ENCODE measurements around the gene COA3. TPM values are rescaled to one million over a fixed set of nuclear protein-coding genes. Genes with fewer than 3 reads are reported as not detected.
"Not testable (repeated sequence)": the region's sequence is repeated elsewhere in the genome, so short reads cannot be mapped to it uniquely, and the experiment has no call there.

Gene COA3
- total RNA-seq, 4 donors from 2014 or later: 32.7 to 59.1 (median 49.5) TPM

- no peak overlapping the region for H3K4me3 ChIP-seq
- H3K4me1 ChIP-seq: peaks cover 38% of the 10 kb centered on the region
- H3K9me3 ChIP-seq: no peaks in the 10 kb centered on the region
- no peak overlapping the region for H3K27ac ChIP-seq
- TF ChIP-seq POLR2A (IDR thresholded peaks at IDR 0.05) (no peak), EP300 (IDR thresholded peaks at IDR 0.05) (no peak), POLR2AphosphoS5 (IDR thresholded peaks at IDR 0.05) (no peak), CTCF (IDR thresholded peaks at IDR 0.05) (no peak)
- DNase-seq (ENCODE audit: low spot score in 2 of 2): no peak
- peaks cover 44% of the 10 kb centered on the region for H3K36me3 ChIP-seq
- H3K27me3 ChIP-seq: peaks cover 35% of the 10 kb centered on the region
- 100% methylated on average over 4 of the region's 5 CpGs for WGBS
These were observed 19.9 kb downstream of the COA3 start for GRCh38 chr17:42778570-42778969.

GRCh38 chr17:42775534-42776098 is 22.9 kb downstream of the COA3 start:
- Histone ChIP-seq H3K9me3 (no peaks in the 10 kb centered on the region), H3K4me1 (peaks cover 20% of the 10 kb centered on the region), H3K27ac (no peak overlapping the region), H3K36me3 (peaks cover 44% of the 10 kb centered on the region), H3K27me3 (peaks cover 6% of the 10 kb centered on the region), H3K4me3 (no peak overlapping the region)
- 67% methylated on average over 3 of the region's 3 CpGs for WGBS
- TF ChIP-seq CTCF (IDR thresholded peaks at IDR 0.05): no peak
- no peak for TF ChIP-seq POLR2AphosphoS5 (IDR thresholded peaks at IDR 0.05)
- TF ChIP-seq EP300 (IDR thresholded peaks at IDR 0.05): no peak
- DNase-seq (ENCODE audit: low spot score in 2 of 2): no peak

- no peak for DNase-seq (ENCODE audit: low spot score in 2 of 2)
- no peak overlapping the region for H3K27ac ChIP-seq
These were observed 24.3 kb downstream of the COA3 start for GRCh38 chr17:42774066-42774745.

GRCh38 chr17:42773290-42774035 is 25.0 kb downstream of the COA3 start, which contains the start of gene VPS25:
Gene VPS25, plus strand, starts transcription at chr17:42773449. Its CDS starts 27 bp downstream, at chr17:42773476.
- peaks cover 31% of the 10 kb centered on the region for H3K36me3 ChIP-seq
- WGBS: 1% methylated on average over 14 of the region's 39 CpGs
- H3K4me1 ChIP-seq: peaks cover 11% of the 10 kb centered on the region
- TF ChIP-seq POLR2AphosphoS5 (IDR thresholded peaks at IDR 0.05) (peak in 2 of 3 donors; percentile 22 to 64), CTCF (IDR thresholded peaks at IDR 0.05) (no peak), EP300 (IDR thresholded peaks at IDR 0.05) (no peak), POLR2A (IDR thresholded peaks at IDR 0.05) (peak; percentile 10 to 61)
- DNase-seq (ENCODE audit: low spot score in 2 of 2): peak in 1 of 2 donors; percentile 86
- H3K27me3 ChIP-seq: no peaks in the 10 kb centered on the region
- H3K4me3 ChIP-seq: peak within 1 kb of the TSS; percentile 92
- no peaks in the 10 kb centered on the region for H3K9me3 ChIP-seq
- peak within 1 kb of the TSS; percentile 83 for H3K27ac ChIP-seq

More at GRCh38 chr17:42774066-42774745, 24.3 kb downstream of the COA3 start:
- Histone ChIP-seq H3K4me3 (peak overlapping the region; percentile 92), H3K36me3 (peaks cover 38% of the 10 kb centered on the region), H3K27me3 (no peaks in the 10 kb centered on the region), H3K9me3 (no peaks in the 10 kb centered on the region), H3K4me1 (peaks cover 11% of the 10 kb centered on the region)
- TF ChIP-seq EP300 (IDR thresholded peaks at IDR 0.05) (no peak), POLR2AphosphoS5 (IDR thresholded peaks at IDR 0.05) (no peak), POLR2A (IDR thresholded peaks at IDR 0.05) (no peak), CTCF (IDR thresholded peaks at IDR 0.05) (no peak)
- WGBS: 59% methylated on average over 3 of the region's 3 CpGs

GRCh38 chr17:42772945-42773289 is 25.6 kb downstream of the COA3 start:
- peak overlapping the region; percentile 83 for H3K27ac ChIP-seq
- no peak for DNase-seq (ENCODE audit: low spot score in 2 of 2)
- 3% methylated on average over 3 of the region's 3 CpGs for WGBS

GRCh38 chr17:42769964-42770363 is 28.5 kb downstream of the COA3 start:
- not testable (repeated sequence) for DNase-seq (ENCODE audit: low spot score in 2 of 2); H3K9me3 ChIP-seq; H3K4me3 ChIP-seq; H3K27ac ChIP-seq; H3K27me3 ChIP-seq; H3K36me3 ChIP-seq
- peaks cover 11% of the 10 kb centered on the region for H3K4me1 ChIP-seq
- WGBS: 87% methylated on average over 10 of the region's 10 CpGs

More at GRCh38 chr17:42772945-42773289, 25.6 kb downstream of the COA3 start:
- no peaks in the 10 kb centered on the region for H3K27me3 ChIP-seq
- H3K36me3 ChIP-seq: peaks cover 25% of the 10 kb centered on the region
- peak overlapping the region; percentile 92 for H3K4me3 ChIP-seq
- H3K4me1 ChIP-seq: peaks cover 11% of the 10 kb centered on the region
- TF ChIP-seq POLR2AphosphoS5 (IDR thresholded peaks at IDR 0.05) (no peak), EP300 (IDR thresholded peaks at IDR 0.05) (no peak), CTCF (IDR thresholded peaks at IDR 0.05) (no peak), POLR2A (IDR thresholded peaks at IDR 0.05) (no peak)
- no peaks in the 10 kb centered on the region for H3K9me3 ChIP-seq

- H3K9me3 ChIP-seq; H3K4me3 ChIP-seq; H3K36me3 ChIP-seq; H3K27ac ChIP-seq; H3K27me3 ChIP-seq; DNase-seq (ENCODE audit: low spot score in 2 of 2); H3K4me1 ChIP-seq: not testable (repeated sequence)
- WGBS: 77% methylated on average over 9 of the region's 9 CpGs
These were observed 30.5 kb downstream of the COA3 start for GRCh38 chr17:42768006-42768405.

Data from suprapubic skin (tissue), 4 donors.